ENCODE measurements around the gene CC2D1A.

CC2D1A gene

GRCh38 chr19:13892870-13893269 is 13.1 kb upstream of the CC2D1A start:
- DNase-seq (ENCODE audit: insufficient read length) (no peak), FAIRE-seq (no peak)
- TF ChIP-seq POLR2AphosphoS5 (IDR thresholded peaks at IDR 0.05; ENCODE audit: low read depth, low read length) (no peak), TAF1 (IDR thresholded peaks at IDR 0.05; ENCODE audit: borderline replicate concordance, low read depth, low read length) (no peak), POLR2A (IDR thresholded peaks at IDR 0.05; ENCODE audit: low read depth, low read length) (no peak)

- DNase-seq (ENCODE audit: insufficient read length) (no peak), FAIRE-seq (no peak)
- no peak for TF ChIP-seq POLR2A (IDR thresholded peaks at IDR 0.05; ENCODE audit: low read depth, low read length)
- TF ChIP-seq TAF1 (IDR thresholded peaks at IDR 0.05; ENCODE audit: borderline replicate concordance, low read depth, low read length): no peak
- no peak for TF ChIP-seq POLR2AphosphoS5 (IDR thresholded peaks at IDR 0.05; ENCODE audit: low read depth, low read length)
These were observed 11.4 kb upstream of the CC2D1A start for GRCh38 chr19:13894552-13894951.

- no peak for DNase-seq (ENCODE audit: insufficient read length)
- no peak for FAIRE-seq
These were observed 9.8 kb upstream of the CC2D1A start for GRCh38 chr19:13896227-13896626.

GRCh38 chr19:13899393-13899792 is 6.6 kb upstream of the CC2D1A start:
- TF ChIP-seq POLR2A (IDR thresholded peaks at IDR 0.05; ENCODE audit: low read depth, low read length) (no peak), TAF1 (IDR thresholded peaks at IDR 0.05; ENCODE audit: borderline replicate concordance, low read depth, low read length) (no peak), POLR2AphosphoS5 (IDR thresholded peaks at IDR 0.05; ENCODE audit: low read depth, low read length) (no peak)
- no peak for DNase-seq (ENCODE audit: insufficient read length)
- no peak for FAIRE-seq

More at GRCh38 chr19:13896227-13896626, 9.8 kb upstream of the CC2D1A start:
- no peak for TF ChIP-seq TAF1 (IDR thresholded peaks at IDR 0.05; ENCODE audit: borderline replicate concordance, low read depth, low read length)
- TF ChIP-seq POLR2AphosphoS5 (IDR thresholded peaks at IDR 0.05; ENCODE audit: low read depth, low read length): no peak
- TF ChIP-seq POLR2A (IDR thresholded peaks at IDR 0.05; ENCODE audit: low read depth, low read length): no peak

GRCh38 chr19:13899912-13900584 is 6.0 kb upstream of the CC2D1A start:
- FAIRE-seq (no peak), DNase-seq (ENCODE audit: insufficient read length) (no peak)
- TF ChIP-seq POLR2AphosphoS5 (IDR thresholded peaks at IDR 0.05; ENCODE audit: low read depth, low read length): no peak
- no peak for TF ChIP-seq TAF1 (IDR thresholded peaks at IDR 0.05; ENCODE audit: borderline replicate concordance, low read depth, low read length)
- no peak for TF ChIP-seq POLR2A (IDR thresholded peaks at IDR 0.05; ENCODE audit: low read depth, low read length)

- FAIRE-seq: no peak
- DNase-seq (ENCODE audit: insufficient read length): no peak
- no peak for TF ChIP-seq POLR2AphosphoS5 (IDR thresholded peaks at IDR 0.05; ENCODE audit: low read depth, low read length)
- TF ChIP-seq TAF1 (IDR thresholded peaks at IDR 0.05; ENCODE audit: borderline replicate concordance, low read depth, low read length): no peak
- no peak for TF ChIP-seq POLR2A (IDR thresholded peaks at IDR 0.05; ENCODE audit: low read depth, low read length)
These were observed 2.9 kb upstream of the CC2D1A start for GRCh38 chr19:13902993-13903555.

- TF ChIP-seq TAF1 (IDR thresholded peaks at IDR 0.05; ENCODE audit: borderline replicate concordance, low read depth, low read length) (no peak), POLR2AphosphoS5 (IDR thresholded peaks at IDR 0.05; ENCODE audit: low read depth, low read length) (no peak), POLR2A (IDR thresholded peaks at IDR 0.05; ENCODE audit: low read depth, low read length) (no peak)
- FAIRE-seq (peak; percentile 57), DNase-seq (ENCODE audit: insufficient read length) (no peak)
These were observed 512 bp downstream of the CC2D1A start for GRCh38 chr19:13906521-13906904.

- DNase-seq (ENCODE audit: insufficient read length) (no peak), FAIRE-seq (no peak)
- TF ChIP-seq POLR2AphosphoS5 (IDR thresholded peaks at IDR 0.05; ENCODE audit: low read depth, low read length) (no peak), POLR2A (IDR thresholded peaks at IDR 0.05; ENCODE audit: low read depth, low read length) (no peak), TAF1 (IDR thresholded peaks at IDR 0.05; ENCODE audit: borderline replicate concordance, low read depth, low read length) (no peak)
These were observed 909 bp downstream of the CC2D1A start for GRCh38 chr19:13906910-13907309.

GRCh38 chr19:13908674-13909073 is 2.7 kb downstream of the CC2D1A start:
- TF ChIP-seq POLR2AphosphoS5 (IDR thresholded peaks at IDR 0.05; ENCODE audit: low read depth, low read length) (no peak), POLR2A (IDR thresholded peaks at IDR 0.05; ENCODE audit: low read depth, low read length) (no peak), TAF1 (IDR thresholded peaks at IDR 0.05; ENCODE audit: borderline replicate concordance, low read depth, low read length) (no peak)
- DNase-seq (ENCODE audit: insufficient read length): no peak
- no peak for FAIRE-seq

GRCh38 chr19:13909430-13909829 is 3.4 kb downstream of the CC2D1A start:
- DNase-seq (ENCODE audit: insufficient read length) (no peak), FAIRE-seq (no peak)
- TF ChIP-seq TAF1 (IDR thresholded peaks at IDR 0.05; ENCODE audit: borderline replicate concordance, low read depth, low read length): no peak
- TF ChIP-seq POLR2AphosphoS5 (IDR thresholded peaks at IDR 0.05; ENCODE audit: low read depth, low read length): no peak
- no peak for TF ChIP-seq POLR2A (IDR thresholded peaks at IDR 0.05; ENCODE audit: low read depth, low read length)

GRCh38 chr19:13913352-13913751 is 7.4 kb downstream of the CC2D1A start:
- no peak for DNase-seq (ENCODE audit: insufficient read length)
- TF ChIP-seq TAF1 (IDR thresholded peaks at IDR 0.05; ENCODE audit: borderline replicate concordance, low read depth, low read length) (no peak), POLR2AphosphoS5 (IDR thresholded peaks at IDR 0.05; ENCODE audit: low read depth, low read length) (no peak), POLR2A (IDR thresholded peaks at IDR 0.05; ENCODE audit: low read depth, low read length) (no peak)
- no peak for FAIRE-seq

GRCh38 chr19:13914777-13915176 is 8.8 kb downstream of the CC2D1A start:
- no peak for FAIRE-seq
- DNase-seq (ENCODE audit: insufficient read length): no peak
- TF ChIP-seq POLR2A (IDR thresholded peaks at IDR 0.05; ENCODE audit: low read depth, low read length) (no peak), POLR2AphosphoS5 (IDR thresholded peaks at IDR 0.05; ENCODE audit: low read depth, low read length) (no peak), TAF1 (IDR thresholded peaks at IDR 0.05; ENCODE audit: borderline replicate concordance, low read depth, low read length) (no peak)

Data from GM12892 (cell line).